ENCODE data around the gene CD164.

- no peak for TF ChIP-seq POLR2AphosphoS5 (IDR thresholded peaks at IDR 0.05; ENCODE audit: low read depth, low read length)
- TF ChIP-seq TAF1 (IDR thresholded peaks at IDR 0.05; ENCODE audit: borderline replicate concordance, low read depth, low read length) = no peak
Measured at GRCh38 chr6:109330263-109330662, 52.0 kb downstream of the CD164 start.

All from GM12892 (cell line).